Stimulated activated CD4-positive, alpha-beta T cell treated with anti-CD3 and anti-CD28 coated beads, Interleukin-15, amount 100 ng/mL, for 24 hours (primary cell): ENCODE data around the gene HHIPL2.

ENCODE experiments used
- DNase-seq: peaks from one replicate; pipeline ENCODE4 v3.0.0-alpha.2; 2020

The HHIPL2 gene

DNA sequence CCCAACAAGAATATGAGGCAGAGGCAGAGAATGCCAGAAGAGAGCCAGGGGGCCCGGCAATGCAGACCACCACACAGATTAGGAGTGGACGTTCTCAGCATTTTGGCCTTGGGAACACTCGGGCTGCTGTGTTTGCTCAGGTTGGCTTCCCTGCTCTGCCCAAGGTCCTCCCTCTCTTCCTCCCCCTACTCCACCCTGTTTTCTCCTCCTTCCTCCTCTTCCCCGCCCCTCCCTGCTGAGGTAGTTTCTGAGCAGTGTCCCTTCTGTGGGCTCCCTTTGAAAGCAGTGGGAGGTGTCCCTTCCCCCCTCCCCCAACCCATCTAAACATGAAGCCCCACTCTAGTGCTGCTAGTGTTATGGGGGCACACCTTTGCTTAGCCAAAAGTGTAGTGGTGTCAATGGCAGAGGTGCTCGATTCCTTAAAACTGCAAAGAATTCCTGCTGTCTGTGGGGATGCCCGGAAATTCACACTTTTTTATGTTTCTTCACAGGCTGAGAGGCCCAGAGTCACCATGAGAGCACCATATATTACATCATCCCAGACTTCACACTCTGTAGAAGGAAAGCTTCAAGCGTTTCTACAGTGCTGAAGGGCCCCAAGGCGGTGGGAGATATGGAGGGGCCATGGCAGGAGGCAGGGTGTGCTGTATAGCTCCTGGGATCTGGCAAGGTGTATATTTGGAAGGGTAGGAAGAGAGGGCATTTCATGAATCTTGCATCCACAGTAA, at the start of gene HHIPL2:
HHIPL2 (minus strand) TSS at position 161 of the 728 bp plus-strand sequence; CDS start at position 101, 60 bp downstream.
- no peak for DNase-seq

DNA sequence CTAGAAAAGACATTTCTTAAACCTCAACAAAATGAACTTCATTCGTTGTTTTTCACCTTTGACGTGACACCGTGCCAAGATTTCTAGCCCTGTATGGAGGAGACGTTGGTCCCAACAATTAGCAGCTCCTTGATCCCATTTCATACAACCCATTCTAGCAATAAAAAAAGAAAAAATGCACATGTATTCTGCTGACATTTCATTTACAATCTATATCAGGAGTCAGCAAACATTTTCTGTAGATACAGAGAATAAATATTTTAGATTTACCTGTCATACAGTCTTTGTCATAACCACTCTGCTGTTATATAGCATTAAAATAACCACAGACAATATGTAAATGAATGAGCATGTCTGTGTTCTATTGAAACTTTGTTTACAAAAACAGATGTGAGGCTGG, 48.8 kb upstream of the HHIPL2 start:
- no peak for DNase-seq

DNA sequence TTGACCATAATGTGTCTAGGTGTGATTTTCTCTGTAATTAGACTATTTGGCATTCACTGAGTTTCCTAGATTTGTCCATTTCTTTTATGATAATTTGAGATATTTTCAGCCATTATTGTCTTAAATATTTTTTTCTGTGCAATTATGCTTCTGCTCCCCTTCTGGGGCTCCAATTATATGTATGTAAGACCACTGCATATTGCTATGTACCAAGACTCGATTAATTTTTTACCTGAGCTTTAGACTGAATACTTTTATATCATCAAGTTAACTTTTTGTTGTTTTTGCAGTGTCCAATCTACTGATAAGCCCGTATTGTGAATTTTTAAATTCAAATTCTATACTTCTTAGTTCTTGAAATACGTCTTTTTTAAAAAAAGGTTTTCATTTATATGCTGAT, 46.9 kb upstream of the HHIPL2 start:
- no peak for DNase-seq

DNA sequence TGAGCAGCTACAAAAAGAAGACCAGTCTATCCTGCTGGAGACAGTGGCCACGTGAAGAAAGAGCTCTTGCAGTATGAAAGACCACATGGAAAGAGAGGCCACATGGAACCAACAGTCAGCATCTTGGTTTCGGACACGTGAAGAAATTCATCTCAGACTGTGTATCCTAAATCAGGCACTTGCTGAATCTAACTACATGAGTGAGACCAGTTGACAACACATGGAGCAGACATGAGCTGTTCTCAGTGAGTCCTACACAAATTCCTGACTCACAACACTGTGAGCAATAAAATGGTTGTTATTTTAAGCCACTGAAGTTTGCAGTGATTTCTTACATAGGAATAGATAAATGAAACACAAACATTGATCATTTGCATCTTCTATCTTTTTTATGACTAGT, 44.3 kb upstream of the HHIPL2 start:
- no peak for DNase-seq

DNA sequence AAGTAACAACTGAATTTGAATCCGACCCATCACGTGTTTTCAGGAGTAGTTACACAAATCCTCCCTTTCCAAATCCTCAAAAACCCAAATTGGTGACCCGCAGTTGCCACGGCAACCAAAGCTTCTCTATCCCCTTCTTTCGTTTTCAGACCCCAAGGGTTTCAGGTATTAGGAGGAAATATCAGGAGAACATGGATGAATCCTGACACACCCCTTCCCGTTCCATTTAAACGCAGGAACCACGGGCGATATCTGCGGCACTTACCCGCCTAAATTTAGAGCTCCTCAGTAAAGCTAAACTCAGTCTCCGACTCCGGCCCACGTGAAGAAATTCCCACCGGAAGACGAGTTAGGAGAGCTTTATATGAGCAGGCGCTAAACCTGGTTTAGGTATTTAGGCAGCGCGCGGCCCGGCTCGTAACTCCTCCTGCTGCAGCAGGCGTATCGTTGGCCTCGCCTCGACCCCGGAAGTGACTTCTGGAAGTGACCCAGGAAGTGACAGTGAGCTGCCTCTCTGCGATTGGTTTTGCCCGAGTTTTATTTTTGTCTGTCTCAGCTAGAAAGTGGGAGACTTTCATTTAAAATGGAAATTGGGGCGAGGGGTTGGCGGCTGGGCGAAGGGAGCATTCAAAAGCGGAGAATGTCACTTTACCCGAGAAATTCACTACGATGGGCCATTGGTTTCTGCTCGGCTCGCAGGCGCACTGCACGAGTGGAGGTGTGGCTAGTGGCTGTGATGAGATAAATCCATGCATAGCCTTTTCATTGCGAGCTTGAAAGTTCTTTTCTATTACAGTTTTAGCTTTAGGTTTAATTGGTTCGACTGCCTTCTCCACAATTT, 41.8 kb upstream of the HHIPL2 start, which contains the start of gene TAF1A:
TAF1A (minus strand) TSS at position 472 of the 841 bp plus-strand sequence.
- DNase-seq, result peak; percentile 93

DNA sequence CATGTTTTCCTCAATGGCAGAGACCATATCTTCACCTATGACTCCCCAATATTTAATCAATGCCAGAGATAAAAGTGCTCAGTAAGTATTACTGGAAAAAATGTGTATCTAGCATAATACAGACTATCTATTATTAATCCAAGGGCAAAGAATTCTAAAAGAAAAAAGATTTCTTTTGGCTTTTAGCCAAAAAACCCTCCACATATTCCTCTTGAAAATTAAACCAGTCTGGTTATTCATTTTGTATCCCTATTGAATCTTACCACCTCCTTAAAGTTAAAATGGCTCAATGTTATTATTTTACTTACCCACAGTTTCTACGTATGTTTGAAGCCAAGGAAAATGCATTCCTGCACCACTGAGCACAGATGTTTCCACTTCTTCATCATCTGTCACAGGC, 40.2 kb upstream of the HHIPL2 start:
- DNase-seq, result no peak

DNA sequence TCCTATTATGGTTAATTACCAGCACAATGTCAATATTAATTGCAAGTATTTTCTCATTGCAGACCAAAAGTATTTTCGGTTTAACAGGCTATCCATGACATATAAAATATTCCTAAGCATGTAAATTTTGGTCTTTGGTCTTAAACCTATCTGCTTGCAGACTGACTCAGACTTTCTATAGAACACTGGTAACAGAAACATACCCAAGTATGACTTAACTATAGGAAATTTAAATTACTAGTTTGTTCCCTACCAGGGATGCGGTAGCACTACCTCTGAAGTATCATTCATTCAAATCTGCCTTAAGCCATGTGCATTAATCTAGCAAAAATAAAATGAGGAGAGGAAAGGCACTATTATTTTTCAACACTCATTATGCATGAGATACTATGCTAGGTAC, 38.9 kb upstream of the HHIPL2 start:
- DNase-seq, result no peak

DNA sequence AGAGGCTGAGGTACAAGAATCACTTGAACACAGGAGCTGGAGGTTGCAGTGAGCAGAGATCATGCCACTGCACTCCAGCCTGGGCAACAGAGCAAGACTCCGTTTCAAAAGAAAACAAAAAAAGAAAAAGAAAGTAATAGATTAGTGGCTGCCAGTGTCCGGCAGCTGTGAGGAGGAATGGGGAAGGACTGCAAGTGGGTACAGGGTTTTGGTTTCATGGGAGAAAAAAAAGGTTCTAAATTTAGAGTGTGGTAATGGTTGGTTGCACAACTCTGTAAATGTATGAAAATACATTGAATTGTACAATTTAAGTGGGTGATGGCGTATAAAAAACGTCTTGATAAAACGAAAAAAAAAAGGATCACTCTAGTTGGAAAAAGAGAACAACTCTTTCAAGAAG, 35.2 kb upstream of the HHIPL2 start:
- DNase-seq, result no peak

DNA sequence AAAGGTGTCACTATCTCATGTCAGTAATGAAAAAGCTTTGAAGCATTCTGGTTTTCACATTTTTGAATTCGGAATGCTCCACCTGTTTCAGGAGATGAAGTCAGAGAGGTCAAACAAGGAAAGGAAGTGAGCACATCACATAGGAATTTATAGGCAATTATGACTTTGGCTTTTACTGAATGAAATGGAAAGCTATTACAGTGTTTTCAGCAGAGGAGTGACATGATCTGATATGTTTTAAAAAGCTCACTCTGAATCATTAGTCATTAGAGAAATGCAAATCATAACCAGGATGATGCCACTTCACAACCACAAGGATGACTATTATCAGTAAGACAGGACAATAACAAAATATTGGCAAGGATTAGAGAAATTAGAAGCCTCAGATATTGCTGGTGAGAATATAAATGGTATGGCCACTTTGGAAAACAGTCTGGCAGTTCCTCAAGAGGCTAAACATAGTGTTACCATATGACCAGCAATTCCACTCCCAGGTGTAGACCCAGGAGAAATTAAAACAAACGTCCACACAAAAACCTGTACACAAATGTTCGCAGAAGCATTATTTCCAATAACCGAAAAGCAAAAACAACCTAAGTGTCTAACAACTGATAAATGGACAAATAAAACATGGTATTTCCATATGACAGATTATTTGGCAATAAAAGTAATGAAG, 34.3 kb upstream of the HHIPL2 start:
- no peak for DNase-seq

DNA sequence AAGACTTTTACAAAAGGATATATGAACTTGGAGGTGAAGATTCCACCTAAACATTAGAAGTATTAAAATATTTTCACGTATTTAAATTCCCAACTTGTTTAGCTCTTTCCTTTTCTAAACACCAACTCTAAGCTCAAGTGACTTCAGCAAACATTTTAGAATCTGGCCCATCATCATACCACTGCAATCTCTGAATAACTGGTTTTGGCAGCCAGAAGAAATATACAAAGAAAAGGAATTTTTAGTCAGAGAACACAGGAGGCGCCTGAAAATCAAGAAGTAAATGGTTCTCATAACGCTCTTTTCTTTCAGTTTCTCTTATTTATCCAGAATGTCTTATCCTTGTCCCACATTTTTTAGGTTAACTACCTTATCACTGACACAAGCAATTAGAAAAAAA, 31.4 kb upstream of the HHIPL2 start:
- no peak for DNase-seq

DNA sequence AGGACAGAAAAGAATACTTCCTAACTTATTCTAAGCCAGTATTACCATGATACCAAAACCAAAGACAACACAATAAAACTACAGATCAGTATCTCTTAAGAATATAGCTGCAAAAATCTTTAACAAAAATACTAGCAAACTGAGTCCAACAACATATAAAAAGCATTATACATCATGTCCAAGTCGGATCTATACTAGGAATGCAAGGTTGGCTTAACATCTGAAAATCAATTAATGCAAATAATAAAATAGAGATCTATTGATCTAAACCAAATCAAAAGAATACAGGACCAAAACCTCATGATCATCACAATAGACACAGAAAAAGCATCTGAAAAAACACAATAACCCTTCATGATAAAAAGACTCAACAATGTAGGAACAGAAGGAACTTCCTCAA, 22.9 kb upstream of the HHIPL2 start:
- no peak for DNase-seq

DNA sequence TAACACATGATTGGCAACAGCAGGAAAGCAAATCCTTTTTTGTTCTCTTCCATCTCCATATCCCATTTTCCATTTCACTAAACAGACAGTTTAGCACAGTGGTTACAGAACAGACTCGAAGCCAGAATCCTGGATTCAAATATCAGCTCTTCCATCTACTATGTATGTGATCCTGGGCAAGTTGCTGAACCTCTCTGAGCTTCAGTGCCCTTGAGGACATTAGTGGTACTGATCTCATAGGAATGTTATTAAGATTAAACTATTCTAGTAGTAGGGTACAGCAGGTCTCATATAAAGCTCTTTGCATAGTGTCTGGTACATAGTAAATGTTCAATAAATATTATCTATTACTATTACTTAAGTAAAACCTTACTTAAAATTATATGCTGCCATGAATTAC, 13.8 kb upstream of the HHIPL2 start:
- DNase-seq, result no peak

DNA sequence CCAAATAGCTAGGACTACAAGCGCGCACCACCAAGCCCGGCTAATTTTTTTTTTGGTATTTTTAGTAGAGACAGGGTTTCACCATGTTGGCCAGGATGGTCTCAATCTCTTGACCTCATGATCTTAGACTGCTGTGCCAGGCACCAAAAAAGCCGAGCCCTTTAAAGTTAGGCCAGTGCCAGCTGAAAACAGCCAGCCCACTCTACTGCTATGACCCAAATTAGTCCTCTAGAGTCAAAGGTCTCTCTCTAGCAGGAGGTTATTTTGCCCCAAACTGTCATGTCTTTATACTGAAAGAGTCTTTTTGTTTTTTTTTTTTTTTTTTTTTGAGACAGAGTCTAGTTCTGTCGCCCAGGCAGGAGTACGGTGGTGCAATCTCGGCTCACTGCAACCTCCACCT, 9.7 kb upstream of the HHIPL2 start:
- no peak for DNase-seq

DNA sequence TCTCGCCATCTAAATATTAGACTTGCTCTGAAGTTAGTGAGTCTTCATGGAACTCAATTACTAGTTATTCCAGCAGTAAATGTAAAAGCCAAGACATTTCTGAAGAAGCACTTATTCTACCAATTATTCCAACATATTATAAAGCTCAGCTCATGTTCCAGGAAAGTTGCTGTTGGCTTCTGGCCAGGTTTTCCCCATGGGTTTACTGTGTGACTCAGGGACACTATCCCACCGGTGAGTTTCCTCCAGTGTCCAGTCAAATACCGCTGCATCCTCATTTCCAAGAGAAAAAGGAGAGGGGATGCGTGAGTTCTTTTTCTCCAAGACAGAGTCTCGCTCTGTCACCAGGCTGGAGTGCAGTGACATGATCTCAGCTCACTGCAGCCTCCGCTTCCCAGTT, 9.2 kb upstream of the HHIPL2 start:
- DNase-seq, result no peak

DNA sequence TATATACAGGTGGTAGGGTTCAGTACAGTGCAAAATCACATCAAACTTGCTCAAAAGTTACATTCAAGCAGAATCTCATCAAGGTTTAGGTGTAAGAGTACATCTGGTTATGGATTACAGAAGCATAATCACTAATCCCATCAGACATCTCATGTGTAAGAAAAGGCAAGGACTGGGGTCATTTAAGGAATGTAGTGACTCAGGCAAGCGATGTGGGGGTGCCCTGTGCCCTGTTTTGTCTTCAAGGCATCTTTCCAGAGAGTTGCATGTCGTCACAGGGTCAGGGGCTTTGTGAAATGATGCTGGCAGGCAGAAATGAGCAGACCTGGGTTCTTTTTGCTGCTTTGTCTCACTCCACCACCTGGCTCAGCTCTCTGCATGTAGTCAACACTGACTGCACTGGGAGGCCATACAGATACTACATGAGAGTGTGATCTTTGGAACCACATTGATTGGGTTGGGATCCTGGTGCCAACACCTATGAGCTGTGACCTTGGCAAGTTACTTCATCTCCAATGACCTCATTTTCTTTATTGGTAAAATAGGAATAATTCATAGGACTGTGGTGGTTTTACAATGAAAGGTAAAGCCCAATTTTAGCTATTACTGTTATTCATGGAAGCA, 8.2 kb upstream of the HHIPL2 start:
- no peak for DNase-seq

DNA sequence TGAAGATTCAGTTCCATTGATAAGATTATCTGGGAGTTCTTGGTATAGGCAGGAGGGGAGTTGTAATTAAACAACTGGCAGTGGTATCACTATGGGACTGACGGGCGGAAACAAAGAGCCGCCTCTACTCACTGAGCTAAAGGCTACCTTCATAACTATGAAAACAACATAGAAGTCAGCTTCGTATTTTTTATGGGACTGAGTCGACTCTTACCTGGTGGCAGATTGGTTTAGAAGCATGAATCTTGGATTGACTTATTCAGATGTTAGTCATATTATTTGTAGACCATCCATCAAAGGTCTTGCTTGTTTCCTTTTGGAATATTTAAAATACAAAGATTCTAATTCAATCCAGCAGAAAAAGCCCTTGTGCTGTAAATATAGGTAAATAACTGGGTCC, 6.3 kb upstream of the HHIPL2 start:
- no peak for DNase-seq

DNA sequence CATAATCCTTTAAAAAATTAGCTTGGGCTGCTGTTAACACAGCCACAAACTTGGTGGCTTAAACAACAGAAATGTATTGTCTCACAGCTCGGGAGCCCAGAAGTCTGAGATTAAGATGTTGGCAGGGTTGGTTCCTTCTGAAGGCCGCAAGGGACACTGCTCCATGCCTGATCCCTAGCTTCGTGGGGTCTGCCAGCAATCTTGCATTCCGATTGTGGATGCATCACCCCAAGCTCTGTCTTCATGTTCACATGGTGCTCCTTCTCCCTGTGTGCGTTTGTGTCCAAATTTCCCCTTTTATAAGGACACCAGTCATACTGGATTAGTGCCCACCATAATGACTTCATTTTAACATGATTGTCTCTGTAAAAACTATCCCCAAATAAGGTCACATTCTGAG, 5.0 kb upstream of the HHIPL2 start:
- DNase-seq, result no peak

DNA sequence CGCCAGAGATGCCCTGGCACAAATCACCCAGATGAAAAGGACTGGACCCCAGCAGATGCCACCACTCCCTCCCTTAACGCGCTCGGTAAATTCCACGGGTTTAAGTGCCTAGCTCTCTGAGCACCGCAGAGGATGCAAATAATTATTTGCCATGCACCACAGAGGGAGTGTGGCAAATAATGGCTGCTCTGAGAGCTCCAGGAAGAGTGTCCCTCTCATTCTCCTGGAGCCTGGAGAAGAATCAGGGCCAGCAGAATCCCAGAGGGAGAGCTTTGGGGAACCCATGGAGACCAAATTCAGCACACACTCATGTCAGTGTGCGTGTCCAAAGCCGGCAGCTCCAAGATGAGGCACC, 667 bp downstream of the HHIPL2 start:
- DNase-seq, result no peak

DNA sequence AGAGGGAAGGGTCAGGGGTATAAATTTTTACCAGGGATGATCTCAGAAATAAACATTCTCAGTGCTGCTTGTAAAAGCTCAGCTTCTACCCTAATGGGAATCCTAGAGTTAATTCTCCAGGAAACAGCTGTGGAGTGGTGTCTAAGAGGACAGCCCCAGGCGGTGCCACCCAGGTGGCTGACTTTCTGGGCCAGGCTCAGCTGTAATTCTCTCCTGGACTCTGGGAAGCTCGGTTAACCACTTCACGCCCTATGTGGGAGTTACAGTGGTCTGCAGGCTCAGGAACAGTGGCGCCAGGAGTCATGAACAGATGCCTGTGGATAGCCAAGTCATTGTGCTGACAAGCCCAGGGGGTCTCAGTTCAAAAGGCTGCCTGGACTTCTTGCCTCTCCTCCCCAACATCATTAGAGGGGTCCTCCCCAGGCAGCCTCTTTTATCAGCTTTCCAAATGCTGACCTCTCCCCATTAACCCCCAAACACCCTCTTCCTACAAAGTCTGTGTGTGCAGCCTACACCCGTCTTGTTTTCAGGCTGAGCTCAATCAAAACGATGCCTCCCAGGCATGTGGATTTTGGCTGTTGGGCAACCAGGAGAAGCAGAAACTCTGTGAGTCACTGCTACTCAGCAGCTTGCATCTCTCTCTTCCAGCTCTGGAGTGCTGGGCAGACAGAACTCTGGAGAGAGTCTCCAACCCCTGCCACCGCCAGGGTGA, 1.2 kb downstream of the HHIPL2 start:
- DNase-seq, result no peak

DNA sequence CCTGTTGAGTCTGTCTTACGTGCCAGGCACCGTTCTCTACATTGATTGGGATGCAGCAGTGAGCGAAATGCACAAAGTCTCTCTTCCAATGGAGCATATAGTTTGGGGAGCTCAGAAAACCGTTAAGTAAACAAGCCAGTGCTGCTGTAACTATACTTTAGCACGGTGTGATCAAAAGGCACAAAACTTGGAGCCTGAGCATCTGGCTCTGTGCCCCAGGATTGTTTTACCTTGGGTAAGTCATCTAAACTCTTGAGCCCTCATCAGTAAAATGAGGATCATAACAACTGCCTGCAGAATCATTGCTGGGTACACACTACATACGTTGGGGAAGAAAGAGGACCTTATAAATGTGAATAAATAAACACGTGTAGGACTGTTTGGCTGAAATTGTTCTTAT, 1.8 kb downstream of the HHIPL2 start:
- DNase-seq, result no peak

DNA sequence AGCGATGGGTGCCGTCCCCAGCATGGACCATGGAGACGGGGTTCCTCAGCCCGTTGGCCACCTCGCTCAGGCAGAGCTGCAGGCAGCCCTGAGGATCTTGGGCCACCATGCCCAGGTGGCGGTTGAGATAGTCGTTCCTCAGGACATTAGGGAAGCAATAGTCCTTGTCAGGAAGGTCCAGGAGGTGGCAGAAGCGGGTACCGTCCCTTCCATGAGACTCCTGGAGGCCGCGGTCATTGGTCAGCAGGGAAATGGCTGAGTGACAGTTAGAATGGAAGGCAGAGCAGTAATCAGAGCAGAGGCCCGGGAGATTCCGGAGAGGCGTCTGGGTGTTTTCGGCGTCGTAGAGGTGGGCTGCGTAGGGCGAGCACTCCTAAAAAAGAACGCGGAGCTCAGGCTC, 4.1 kb downstream of the HHIPL2 start:
- no peak for DNase-seq

DNA sequence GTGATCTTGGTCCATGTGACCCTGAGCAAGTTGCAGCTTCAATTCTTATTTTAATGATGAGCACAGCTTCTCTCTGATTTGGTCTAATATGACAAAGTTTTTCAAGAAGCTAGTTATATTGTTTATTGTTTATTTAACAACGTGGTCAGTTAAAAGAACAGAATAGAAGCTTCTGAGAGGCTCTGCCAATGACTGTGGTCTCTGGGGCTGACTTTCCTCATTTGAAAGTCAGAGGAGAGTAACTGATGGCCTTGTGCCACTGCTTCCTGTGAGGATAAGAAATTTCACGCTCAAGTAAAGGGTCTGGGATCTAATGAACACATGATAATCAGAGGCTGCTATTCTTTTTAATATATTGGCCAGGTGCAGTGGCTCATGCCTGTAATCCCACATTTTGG, 7.3 kb downstream of the HHIPL2 start:
- DNase-seq, result no peak
